ENCODE measurements around the gene ZEB2.

The ZEB2 gene

DNA sequence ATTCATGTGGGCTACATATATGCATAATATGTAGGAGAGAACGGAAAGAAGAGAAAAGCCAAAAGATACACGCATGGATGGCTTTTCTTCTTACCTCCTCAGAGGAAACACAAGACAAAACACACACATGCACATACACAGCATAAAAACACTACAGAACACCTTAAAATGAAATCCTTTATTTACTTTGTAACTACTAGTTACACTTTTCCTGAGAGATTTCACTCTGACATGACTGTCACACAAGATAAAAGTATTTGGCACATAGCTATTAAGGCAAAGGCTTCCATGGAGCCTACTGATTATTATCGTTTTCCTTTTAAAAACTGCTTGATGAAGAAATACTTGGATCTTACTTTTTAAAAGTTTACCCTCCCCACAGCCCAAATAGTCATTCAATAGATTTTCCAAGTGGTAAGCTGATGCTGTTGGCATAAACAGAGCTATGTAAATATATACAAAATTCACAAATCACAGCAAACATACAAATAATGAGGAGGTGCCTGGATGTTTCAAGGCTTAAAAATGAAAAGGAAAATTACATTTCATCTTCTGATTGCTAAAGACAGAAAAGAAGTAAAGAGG lies 8.6 kb downstream of the ZEB2 start:
- ChIA-PET CTCF (interaction anchor here (0.6 kb wide), 1 partner anchor 141 kb away, joined by 3 read pairs; no protein-coding TSS in a partner anchor), POLR2A (no interaction called here)
- DNase-seq (ENCODE audit: extremely low spot score), result no peak
- TF ChIP-seq NFRKB (IDR thresholded peaks at IDR 0.05) (no peak), L3MBTL2 (conservative IDR thresholded peaks at IDR 0.05) (no peak), CTBP1 (IDR thresholded peaks at IDR 0.05; ENCODE audit: borderline replicate concordance) (no peak), HDGF (IDR thresholded peaks at IDR 0.05; ENCODE audit: borderline replicate concordance) (no peak), BHLHE40 (IDR thresholded peaks at IDR 0.05; ENCODE audit: borderline replicate concordance) (no peak), ARNT (IDR thresholded peaks at IDR 0.05) (no peak), TARDBP (IDR thresholded peaks at IDR 0.05) (no peak), FOXA1 (IDR thresholded peaks at IDR 0.05) (no peak), LEF1 (IDR thresholded peaks at IDR 0.05; ENCODE audit: borderline replicate concordance) (no peak), SUZ12 (IDR thresholded peaks at IDR 0.05) (no peak), ZNF384 (IDR thresholded peaks at IDR 0.05) (no peak), FOXM1 (IDR thresholded peaks at IDR 0.05; ENCODE audit: borderline replicate concordance) (no peak), ELF4 (IDR thresholded peaks at IDR 0.05) (no peak), FOXK2 (IDR thresholded peaks at IDR 0.05) (no peak), SP1 (IDR thresholded peaks at IDR 0.05) (no peak)
- TF ChIP-seq, protein P1, sequence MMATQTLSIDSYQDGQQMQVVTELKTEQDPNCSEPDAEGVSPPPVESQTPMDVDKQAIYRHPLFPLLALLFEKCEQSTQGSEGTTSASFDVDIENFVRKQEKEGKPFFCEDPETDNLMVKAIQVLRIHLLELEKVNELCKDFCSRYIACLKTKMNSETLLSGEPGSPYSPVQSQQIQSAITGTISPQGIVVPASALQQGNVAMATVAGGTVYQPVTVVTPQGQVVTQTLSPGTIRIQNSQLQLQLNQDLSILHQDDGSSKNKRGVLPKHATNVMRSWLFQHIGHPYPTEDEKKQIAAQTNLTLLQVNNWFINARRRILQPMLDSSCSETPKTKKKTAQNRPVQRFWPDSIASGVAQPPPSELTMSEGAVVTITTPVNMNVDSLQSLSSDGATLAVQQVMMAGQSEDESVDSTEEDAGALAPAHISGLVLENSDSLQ (IDR thresholded peaks at IDR 0.05), result no peak

DNA sequence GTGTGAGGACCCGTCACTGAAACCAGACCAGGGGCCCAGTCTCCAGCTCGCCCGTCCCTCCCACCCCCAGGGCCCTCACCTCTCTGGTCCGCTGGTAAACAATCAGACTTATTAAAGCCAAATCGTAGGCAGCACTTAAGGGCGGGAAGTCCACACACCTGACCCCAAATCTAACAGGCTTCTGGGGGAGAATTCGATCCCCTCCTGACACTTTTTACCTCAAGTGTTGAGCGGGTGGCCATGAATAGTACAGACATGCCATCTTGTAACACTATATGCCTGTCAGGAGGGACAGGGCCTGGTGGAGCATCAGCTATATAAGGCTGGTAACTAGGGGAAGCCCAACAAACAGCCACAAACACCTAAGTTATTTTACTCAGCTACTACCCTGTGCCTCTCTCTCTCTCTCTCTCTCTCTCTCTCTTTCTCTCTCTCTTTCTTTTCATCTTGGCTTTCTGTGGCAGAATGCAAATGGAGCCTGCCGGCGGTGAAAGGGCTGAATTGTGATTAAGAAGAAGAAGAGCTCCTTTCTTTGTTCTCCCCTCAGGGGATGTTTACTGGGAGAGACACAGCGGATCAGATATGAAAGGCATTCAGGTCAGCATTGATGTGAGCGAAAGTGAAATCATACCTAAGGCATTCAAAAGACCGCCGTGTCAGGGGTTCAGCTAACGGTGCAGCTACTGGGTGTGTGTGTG lies 9.5 kb downstream of the ZEB2 start:
- DNase-seq (ENCODE audit: extremely low spot score), result no peak
- ChIA-PET POLR2A (no interaction called here), CTCF (interaction anchor here (0.6 kb wide), 1 partner anchor 140 kb away, joined by 3 read pairs; no protein-coding TSS in a partner anchor)
- no peak for TF ChIP-seq FOXK2 (IDR thresholded peaks at IDR 0.05)
- TF ChIP-seq L3MBTL2 (conservative IDR thresholded peaks at IDR 0.05), result no peak; the same call in 1 of the 2 replicates
- TF ChIP-seq NFRKB (IDR thresholded peaks at IDR 0.05), result no peak
- no peak for TF ChIP-seq HDGF (IDR thresholded peaks at IDR 0.05; ENCODE audit: borderline replicate concordance)
- TF ChIP-seq BHLHE40 (IDR thresholded peaks at IDR 0.05; ENCODE audit: borderline replicate concordance), result no peak
- no peak for TF ChIP-seq FOXM1 (IDR thresholded peaks at IDR 0.05; ENCODE audit: borderline replicate concordance)
- no peak for TF ChIP-seq ZNF384 (IDR thresholded peaks at IDR 0.05)
- no peak for TF ChIP-seq TARDBP (IDR thresholded peaks at IDR 0.05)

DNA sequence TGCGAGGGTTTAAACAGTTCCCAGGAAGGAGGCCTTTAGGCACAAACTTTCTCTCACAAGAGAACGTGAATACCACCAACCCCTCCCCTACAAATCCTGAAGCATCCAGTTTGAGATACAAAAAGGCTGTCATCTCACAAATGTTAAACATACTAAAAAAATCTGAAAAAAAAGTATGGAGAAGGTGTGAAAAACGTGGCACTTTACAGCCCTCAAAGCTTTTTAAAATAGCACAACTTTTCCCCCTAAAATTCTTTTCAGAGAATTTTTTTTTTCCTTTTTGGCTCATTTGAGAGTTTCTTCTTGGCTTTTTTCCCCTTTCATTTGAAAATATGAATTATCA lies 10.1 kb downstream of the ZEB2 start:
- CTCF ChIA-PET, result no interaction called here
- DNase-seq (ENCODE audit: extremely low spot score), result no peak
- POLR2A ChIA-PET, result no interaction called here
- TF ChIP-seq L3MBTL2 (conservative IDR thresholded peaks at IDR 0.05) (peak; percentile 19; the same call in 1 of the 2 replicates), BHLHE40 (IDR thresholded peaks at IDR 0.05; ENCODE audit: borderline replicate concordance) (no peak), NFRKB (IDR thresholded peaks at IDR 0.05) (no peak), CTBP1 (IDR thresholded peaks at IDR 0.05; ENCODE audit: borderline replicate concordance) (no peak), ELF4 (IDR thresholded peaks at IDR 0.05) (no peak)

DNA sequence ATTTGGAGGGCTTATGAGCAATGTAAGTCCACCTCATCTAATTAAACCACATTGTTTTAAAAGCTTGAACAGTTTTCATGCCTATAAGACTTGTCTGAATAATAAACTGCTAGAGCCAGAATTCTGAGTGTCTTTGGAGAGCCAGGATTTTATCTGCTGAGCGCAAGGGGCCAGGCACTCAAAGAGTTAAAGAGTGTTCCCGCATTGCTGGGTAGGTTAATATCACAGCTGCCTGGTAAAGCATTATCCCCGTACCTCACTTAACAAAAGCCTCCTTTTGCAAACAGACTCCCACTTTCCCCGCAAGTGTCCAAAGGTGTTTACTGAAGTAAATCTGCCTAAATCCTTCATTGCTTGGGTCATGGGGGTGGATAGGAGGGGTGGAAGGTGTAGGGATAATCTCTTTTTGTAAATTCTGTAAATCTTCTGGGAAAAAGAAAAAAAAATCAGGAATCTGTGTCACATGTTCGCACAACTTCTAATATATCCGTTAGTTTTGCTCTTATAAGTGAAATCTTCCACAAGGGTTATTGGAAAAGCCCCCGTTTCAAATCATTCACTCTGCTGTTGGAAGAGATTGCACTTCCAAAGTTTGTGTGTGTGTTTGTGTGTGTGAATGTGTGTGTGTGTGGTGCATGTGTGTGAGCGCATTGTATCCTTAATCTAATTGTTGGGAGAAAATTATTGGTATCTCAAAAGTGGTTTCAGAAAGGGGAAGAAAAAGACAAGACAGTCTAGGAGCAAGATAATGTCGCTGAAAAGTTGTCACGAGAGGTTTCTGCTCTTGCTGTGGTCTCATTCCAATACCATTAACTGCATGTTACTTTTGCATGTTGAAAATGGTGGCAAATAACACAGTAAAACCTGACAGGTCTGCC lies 10.7 kb downstream of the ZEB2 start:
- POLR2A ChIA-PET, result no interaction called here
- TF ChIP-seq TARDBP (IDR thresholded peaks at IDR 0.05) (no peak), BHLHE40 (IDR thresholded peaks at IDR 0.05; ENCODE audit: borderline replicate concordance) (no peak), L3MBTL2 (conservative IDR thresholded peaks at IDR 0.05) (no peak), FOXM1 (IDR thresholded peaks at IDR 0.05; ENCODE audit: borderline replicate concordance) (no peak), CTBP1 (IDR thresholded peaks at IDR 0.05; ENCODE audit: borderline replicate concordance) (no peak), ARNT (IDR thresholded peaks at IDR 0.05) (no peak)
- DNase-seq (ENCODE audit: extremely low spot score), result no peak
- CTCF ChIA-PET, result no interaction called here

DNA sequence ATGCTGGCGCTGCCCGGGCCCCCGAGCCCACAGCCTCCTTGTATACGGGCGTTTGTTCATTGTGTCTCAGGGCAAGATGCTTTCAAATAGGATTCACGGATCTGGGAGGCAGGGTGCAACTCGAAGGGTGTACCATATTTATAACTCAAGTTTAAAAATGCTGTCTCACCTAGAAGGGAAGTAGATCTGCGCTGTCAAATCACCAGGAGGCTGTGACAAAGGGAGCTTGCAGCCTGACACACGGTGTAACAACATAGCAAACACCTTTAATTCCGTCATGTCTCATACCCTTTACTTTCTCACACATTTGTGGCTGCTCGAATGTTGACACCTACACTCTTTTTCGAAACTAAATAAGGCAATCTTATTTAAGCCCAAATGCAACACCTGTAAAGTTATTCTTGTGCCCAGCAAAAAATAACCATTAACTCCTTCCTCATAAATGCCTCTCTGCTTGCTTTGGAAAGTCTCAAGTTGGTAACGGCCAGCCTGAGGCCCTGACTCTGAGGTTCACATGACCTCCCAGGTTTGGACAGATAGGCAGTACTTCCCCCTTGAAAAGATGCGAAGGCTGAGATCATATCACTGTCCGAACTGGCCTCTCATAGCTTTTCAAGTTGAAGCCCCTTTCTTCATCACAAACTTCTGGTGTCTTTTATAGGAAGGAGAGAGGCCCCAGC lies 11.6 kb downstream of the ZEB2 start:
- CTCF ChIA-PET, result no interaction called here
- DNase-seq (ENCODE audit: extremely low spot score), result no peak
- POLR2A ChIA-PET, result no interaction called here
- TF ChIP-seq ELF4 (IDR thresholded peaks at IDR 0.05) (no peak), ZNF384 (IDR thresholded peaks at IDR 0.05) (no peak), NFRKB (IDR thresholded peaks at IDR 0.05) (no peak), FOXK2 (IDR thresholded peaks at IDR 0.05) (no peak), BHLHE40 (IDR thresholded peaks at IDR 0.05; ENCODE audit: borderline replicate concordance) (no peak), HDGF (IDR thresholded peaks at IDR 0.05; ENCODE audit: borderline replicate concordance) (no peak)

DNA sequence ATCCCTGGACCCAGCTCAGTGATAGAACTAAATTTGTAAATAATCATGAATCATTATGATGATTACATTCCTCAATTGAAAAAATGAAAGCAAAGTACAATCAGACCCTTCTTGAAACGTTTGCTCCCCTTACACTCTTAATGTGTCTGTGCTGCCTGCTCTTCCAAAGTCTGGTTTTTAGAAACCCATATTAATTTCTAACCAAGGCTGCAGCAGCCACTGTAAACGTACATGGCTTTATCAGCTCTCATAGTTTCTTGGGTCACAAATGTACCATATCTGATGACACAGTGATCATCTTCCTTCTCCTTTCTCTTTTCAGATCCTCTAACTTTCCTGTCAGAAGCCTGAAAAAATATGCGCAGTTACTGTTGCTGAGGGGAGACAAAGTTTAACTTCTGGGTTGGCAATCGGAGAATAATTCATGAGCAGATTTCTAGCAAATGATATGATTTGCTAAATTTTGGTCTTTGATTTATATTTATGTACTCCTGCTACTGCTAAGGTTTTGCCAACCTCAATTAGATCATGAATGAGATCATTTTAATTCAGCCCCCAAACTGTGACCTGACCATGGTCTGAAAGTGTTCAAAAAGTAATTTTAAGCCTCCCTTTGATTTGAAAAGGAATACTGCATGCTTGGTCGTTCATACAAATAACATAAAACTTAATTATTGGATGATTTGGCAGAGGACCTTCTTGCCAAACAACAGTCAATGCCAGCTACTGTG lies 12.3 kb downstream of the ZEB2 start:
- DNase-seq (ENCODE audit: extremely low spot score), result no peak
- TF ChIP-seq FOXM1 (IDR thresholded peaks at IDR 0.05; ENCODE audit: borderline replicate concordance), result no peak
- TF ChIP-seq L3MBTL2 (conservative IDR thresholded peaks at IDR 0.05), result no peak
- TF ChIP-seq LEF1 (IDR thresholded peaks at IDR 0.05; ENCODE audit: borderline replicate concordance), result no peak
- no peak for TF ChIP-seq ELF4 (IDR thresholded peaks at IDR 0.05)
- TF ChIP-seq SP1 (IDR thresholded peaks at IDR 0.05), result no peak
- TF ChIP-seq TARDBP (IDR thresholded peaks at IDR 0.05), result no peak
- TF ChIP-seq NFRKB (IDR thresholded peaks at IDR 0.05), result no peak
- no peak for TF ChIP-seq BHLHE40 (IDR thresholded peaks at IDR 0.05; ENCODE audit: borderline replicate concordance)
- TF ChIP-seq ARNT (IDR thresholded peaks at IDR 0.05), result no peak
- TF ChIP-seq ZNF384 (IDR thresholded peaks at IDR 0.05), result no peak
- no peak for TF ChIP-seq SUZ12 (IDR thresholded peaks at IDR 0.05)
- no peak for TF ChIP-seq FOXK2 (IDR thresholded peaks at IDR 0.05)
- no peak for TF ChIP-seq HDGF (IDR thresholded peaks at IDR 0.05; ENCODE audit: borderline replicate concordance)
- no peak for TF ChIP-seq CTBP1 (IDR thresholded peaks at IDR 0.05; ENCODE audit: borderline replicate concordance)
- no peak for TF ChIP-seq FOXA1 (IDR thresholded peaks at IDR 0.05)
- TF ChIP-seq, protein P1 (IDR thresholded peaks at IDR 0.05), result no peak
- ChIA-PET CTCF (no interaction called here), POLR2A (no interaction called here)

Measured in HEK293T (cell line).